PC-9 (cell line): ENCODE data around the gene CMBL. TPM values are rescaled to one million over a fixed set of nuclear protein-coding genes. Genes with fewer than 3 reads are reported as not detected.
A peak's percentile ranks its signal among the peaks of the same experiment; 100 is the strongest.
"Not testable (repeated sequence)": the region's sequence is repeated elsewhere in the genome, so short reads cannot be mapped to it uniquely, and the experiment has no call there.

Source experiments
- BruUV-seq: library from RNA; stranded (reverse); fragments of 400-500 nt; replicated peaks from 2 replicates; lab custom pipeline; 2021; lab: Mats Ljungman, UMichigan
- CTCF ChIA-PET: fragments of 300-600 bp; sonication (Branson Sonifier 250); formaldehyde crosslinking; loops from one replicate; lab custom pipeline; 2022; ENCODE audit warnings: antibody characterized with exemption; lab: Charles Lee
- POLR2A ChIA-PET: fragments of 300-600 bp; sonication (Branson Sonifier 250); formaldehyde crosslinking; loops from one replicate; lab custom pipeline; 2022; ENCODE audit warnings: antibody characterized with exemption; ENCODE audit not compliant: unreplicated experiment; lab: Charles Lee
- DNase-seq, 2 experiments: peaks; one replicate each; pipeline versions ENCODE4 v3.0.0 to v3.0.0-alpha.2; 2015 to 2022; ENCODE audit warnings: mixed read lengths in 1 of 2
- H2AFZ ChIP-seq: fragments of 200-600 bp; sonication (generic); 2 replicates; pipeline ENCODE4 v1.8.1; 2017; ENCODE audit warnings: antibody characterized with exemption
- H3F3A ChIP-seq: fragments of 200-600 bp; sonication (generic); 2 replicates; pipeline ENCODE4 v1.8.1; 2017; ENCODE audit warnings: antibody characterized with exemption, mild to moderate bottlenecking, low read depth; ENCODE audit not compliant: insufficient read depth
- H3K27ac ChIP-seq: fragments of 200-600 bp; sonication (generic); 2 replicates; pipeline ENCODE4 v1.6.1; 2016; ENCODE audit warnings: mixed run types
- H3K27me3 ChIP-seq: fragments of 200-600 bp; sonication (generic); 2 replicates; pipeline ENCODE4 v1.6.1; 2016; ENCODE audit warnings: low read depth, mixed run types; ENCODE audit not compliant: insufficient read depth
- H3K36me3 ChIP-seq: fragments of 200-600 bp; sonication (generic); 2 replicates; pipeline ENCODE4 v1.6.1; 2016; ENCODE audit warnings: low read depth, mixed run types
- H3K4me1 ChIP-seq: fragments of 200-600 bp; sonication (generic); replicated peaks from 2 replicates; pipeline ENCODE4 v1.6.1; 2016; ENCODE audit warnings: mixed run types; ENCODE audit not compliant: insufficient read depth
- H3K4me2 ChIP-seq: fragments of 200-600 bp; sonication (generic); 2 replicates; pipeline ENCODE4 v1.6.1; 2017; ENCODE audit warnings: mixed run types
- H3K4me3 ChIP-seq: fragments of 200-600 bp; sonication (generic); 2 replicates; pipeline ENCODE4 v1.6.1; 2016; ENCODE audit warnings: mixed run types
- H3K79me2 ChIP-seq: fragments of 200-600 bp; sonication (generic); 2 replicates; pipeline ENCODE4 v1.6.1; 2017; ENCODE audit warnings: low read depth, mixed run types
- H3K9me2 ChIP-seq: fragments of 200-600 bp; sonication (generic); 2 replicates; pipeline ENCODE4 v1.8.1; 2017; ENCODE audit warnings: mild to moderate bottlenecking; ENCODE audit not compliant: insufficient read depth
- H3K9me3 ChIP-seq: fragments of 200-600 bp; sonication (generic); 2 replicates; pipeline ENCODE4 v1.8.1; 2016; ENCODE audit warnings: low read depth; ENCODE audit not compliant: insufficient read depth
- H4K20me1 ChIP-seq: fragments of 200-600 bp; sonication (generic); 2 replicates; pipeline ENCODE4 v1.8.1; 2017; ENCODE audit not compliant: insufficient read depth
- CTCF ChIP-seq: fragments of 200-600 bp; sonication (generic); conservative IDR thresholded peaks from 2 replicates; pipeline ENCODE4 v1.6.1; 2017; ENCODE audit warnings: mixed run types, antibody characterized with exemption, mild to moderate bottlenecking, moderate library complexity
- EZH2 ChIP-seq: fragments of 200-600 bp; sonication (generic); IDR thresholded peaks from 2 replicates; pipeline ENCODE4 v1.8.0; 2017; ENCODE audit warnings: antibody characterized with exemption, low read depth
- intact Hi-C: fragments of 100-400 bp; cut with micrococcal nuclease; formaldehyde crosslinking; loops from one replicate; pipeline ENCODE4 v1.10.0; 2022; ENCODE audit not compliant: unreplicated experiment
- total RNA-seq: library from RNA; stranded (reverse); gene quantifications from 2 replicates; pipeline ENCODE4 v1.2.3, GENCODE V29; 2021

CMBL gene
- total RNA-seq, 1 experiment from 2014 or later: 286 TPM

- TSS peak; percentile 40 for BruUV-seq
- POLR2A ChIA-PET: interaction anchor here (0.5 to 0.9 kb wide), 5 partner anchors 13 to 1793 kb away, joined by 5 to 14 read pairs (median 5); no protein-coding TSS in a partner anchor
- DNase-seq: peak; percentile 97 to 98
- Histone ChIP-seq H3K79me2 (peaks cover 66% of the 10 kb centered on the region), H4K20me1 (peaks cover 45% of the 10 kb centered on the region), H3K4me2 (peak within 1 kb of the TSS; percentile 99), H3K36me3 (peaks cover 31% of the 10 kb centered on the region), H3K27ac (peak within 1 kb of the TSS; percentile 91), H3K4me1 (peaks cover 17% of the 10 kb centered on the region), H3K4me3 (peak within 1 kb of the TSS; percentile 100), H3K9me2 (no peaks in the 10 kb centered on the region), H3K27me3 (no peaks in the 10 kb centered on the region), H3F3A (peaks cover 25% of the 10 kb centered on the region; the same call in 1 of the 2 replicates), H3K9me3 (no peaks in the 10 kb centered on the region), H2AFZ (peak within 1 kb of the TSS; percentile 75)
- intact Hi-C loops: loop anchor here (1.0 to 10.0 kb wide), 5 partner anchors 17 to 455 kb away; partner anchors contain the start of gene MARCHF6
- CTCF ChIA-PET: interaction anchor here (0.6 kb wide), 1 partner anchor 18 kb away, joined by 8 read pairs; no protein-coding TSS in a partner anchor
- TF ChIP-seq EZH2 (no peak), CTCF (no peak)
Observed at GRCh38 chr5:10249948-10250805, 57.5 kb downstream of the CMBL start, which contains the start of gene CCT5. CCT5 (plus strand) TSS chr5:10250280; CDS start chr5:10250341, 61 bp downstream.

- no peak for DNase-seq
- peak overlapping the region; percentile 91 for H3K27ac ChIP-seq
- ChIA-PET POLR2A (interaction anchor here (0.6 to 0.7 kb wide), 2 partner anchors 11 to 118 kb away, joined by 3 to 6 read pairs; no protein-coding TSS in a partner anchor), CTCF (no interaction called here)
- peaks cover 14% of the 10 kb centered on the region; the same call in 1 of the 2 replicates for H3F3A ChIP-seq
- H3K9me3 ChIP-seq: no peaks in the 10 kb centered on the region
- peak overlapping the region; percentile 99 for H3K4me2 ChIP-seq
- BruUV-seq: no TSS peak
- no peak for TF ChIP-seq CTCF
- TF ChIP-seq EZH2: no peak
- peaks cover 16% of the 10 kb centered on the region for H3K36me3 ChIP-seq
- peaks cover 30% of the 10 kb centered on the region for H4K20me1 ChIP-seq
- intact Hi-C loops: loop anchor here (5.0 kb wide), 1 partner anchor 304 kb away; no protein-coding TSS in a partner anchor
- peaks cover 50% of the 10 kb centered on the region for H3K79me2 ChIP-seq
- no peaks in the 10 kb centered on the region for H3K27me3 ChIP-seq
- H2AFZ ChIP-seq: peak overlapping the region; percentile 75; the same call in 1 of the 2 replicates
- H3K4me1 ChIP-seq: peaks cover 17% of the 10 kb centered on the region
- no peaks in the 10 kb centered on the region for H3K9me2 ChIP-seq
- H3K4me3 ChIP-seq: peak overlapping the region; percentile 100
Observed at GRCh38 chr5:10248378-10249260, 59.1 kb downstream of the CMBL start.

GRCh38 chr5:10247217-10247616 lies 60.5 kb downstream of the CMBL start:
- BruUV-seq, H3K9me2 ChIP-seq, POLR2A ChIA-PET, H3K27ac ChIP-seq, H3K36me3 ChIP-seq, CTCF ChIA-PET, H3K9me3 ChIP-seq, H3F3A ChIP-seq, H3K4me2 ChIP-seq, H3K27me3 ChIP-seq, H3K4me3 ChIP-seq, DNase-seq, H2AFZ ChIP-seq: not testable (repeated sequence)
- Histone ChIP-seq H4K20me1 (peaks cover 15% of the 10 kb centered on the region), H3K4me1 (peaks cover 16% of the 10 kb centered on the region), H3K79me2 (peaks cover 36% of the 10 kb centered on the region)
- intact Hi-C loops: loop anchor here (5.0 kb wide), 1 partner anchor 305 kb away; no protein-coding TSS in a partner anchor
